HG03139 (cell line): ENCODE data around the gene NDN.
"Not testable (repeated sequence)": the region's sequence is repeated elsewhere in the genome, so short reads cannot be mapped to it uniquely, and the experiment has no call there.

Experiments used
- ATAC-seq: cut with Tn5 transposase; IDR thresholded peaks from one replicate; pipeline ENCODE4 v1.9.1; 2021; ENCODE audit not compliant: unreplicated experiment

Gene NDN, protein sequence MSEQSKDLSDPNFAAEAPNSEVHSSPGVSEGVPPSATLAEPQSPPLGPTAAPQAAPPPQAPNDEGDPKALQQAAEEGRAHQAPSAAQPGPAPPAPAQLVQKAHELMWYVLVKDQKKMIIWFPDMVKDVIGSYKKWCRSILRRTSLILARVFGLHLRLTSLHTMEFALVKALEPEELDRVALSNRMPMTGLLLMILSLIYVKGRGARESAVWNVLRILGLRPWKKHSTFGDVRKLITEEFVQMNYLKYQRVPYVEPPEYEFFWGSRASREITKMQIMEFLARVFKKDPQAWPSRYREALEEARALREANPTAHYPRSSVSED

GRCh38 chr15:23687143-23687470 is at the start of gene NDN:
Gene NDN, minus strand, starts transcription at chr15:23687305. Its CDS starts 88 bp downstream, at chr15:23687217.
- ATAC-seq: no peak

DNA sequence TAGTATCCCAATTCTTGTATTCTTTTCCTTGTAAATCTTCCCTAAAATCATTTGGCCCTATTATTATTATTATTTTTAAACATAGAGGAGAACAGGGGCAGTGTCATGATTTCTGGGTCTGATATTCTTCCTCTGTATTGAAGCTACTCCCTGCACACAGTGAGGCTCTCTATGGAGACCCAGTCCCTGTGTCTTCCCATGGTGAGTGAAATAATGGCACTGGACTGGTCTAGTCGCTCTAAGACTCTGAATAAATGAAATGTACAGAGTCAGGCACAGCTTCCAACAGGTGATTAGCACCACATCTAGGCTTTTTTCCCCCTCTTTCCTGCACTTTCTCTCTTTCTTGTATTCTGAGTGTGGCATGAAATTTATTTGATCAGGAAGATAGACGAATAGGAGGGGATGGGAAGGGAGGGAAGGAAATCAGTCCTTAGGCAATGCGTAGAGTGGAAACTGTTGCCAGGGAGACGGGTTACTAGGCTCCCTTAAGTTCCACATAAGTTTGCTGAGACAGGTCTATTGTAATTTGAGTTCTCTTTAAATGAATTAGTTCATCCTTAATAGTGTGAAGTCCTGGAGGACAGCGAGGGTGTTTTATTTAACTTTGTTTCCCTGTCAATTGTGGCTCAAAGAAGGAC is 49.0 kb upstream of the NDN start:
- ATAC-seq: no peak

DNA sequence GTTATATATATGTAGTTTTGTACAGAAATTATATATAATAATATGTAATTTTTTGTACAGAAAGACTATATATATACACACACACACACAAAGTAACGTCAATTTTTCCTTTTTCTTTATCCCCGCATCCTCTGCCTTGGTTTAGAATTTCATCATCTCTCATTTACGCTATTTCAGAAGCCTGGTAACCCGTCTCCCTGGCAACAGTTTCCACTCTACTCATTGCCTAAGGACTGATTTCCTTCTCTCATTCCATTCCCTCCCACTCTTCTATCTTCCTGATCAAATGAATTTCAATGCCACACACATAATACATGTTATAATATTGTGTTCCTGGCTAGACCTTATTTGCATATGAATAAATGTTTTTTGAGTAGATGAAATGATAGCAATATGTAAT is 47.8 kb upstream of the NDN start:
- no peak for ATAC-seq

GRCh38 chr15:23713874-23714656 is 27.0 kb upstream of the NDN start:
- not testable (repeated sequence) for ATAC-seq

DNA sequence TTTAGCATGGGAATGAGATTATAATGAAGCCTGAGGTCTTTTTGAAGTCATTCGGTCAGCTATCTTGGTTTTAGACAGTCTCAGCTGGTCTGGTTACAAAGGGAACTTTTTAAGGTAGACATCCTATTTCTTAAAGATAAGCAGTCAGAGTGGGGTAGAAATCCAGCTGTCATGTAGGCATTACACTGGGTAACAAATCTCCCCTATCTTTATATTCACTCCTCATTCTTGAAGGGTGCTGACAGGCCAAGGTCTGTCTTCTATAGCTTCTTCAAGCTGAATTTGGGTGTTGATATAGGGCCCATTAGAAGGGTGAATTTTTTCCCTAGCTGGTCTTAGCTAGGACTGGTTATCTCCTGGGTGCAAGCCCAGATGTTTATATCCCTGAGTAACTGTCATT is 21.2 kb upstream of the NDN start:
- ATAC-seq: no peak

- ATAC-seq: no peak
Observed at GRCh38 chr15:23695282-23695681, 8.2 kb upstream of the NDN start.

DNA sequence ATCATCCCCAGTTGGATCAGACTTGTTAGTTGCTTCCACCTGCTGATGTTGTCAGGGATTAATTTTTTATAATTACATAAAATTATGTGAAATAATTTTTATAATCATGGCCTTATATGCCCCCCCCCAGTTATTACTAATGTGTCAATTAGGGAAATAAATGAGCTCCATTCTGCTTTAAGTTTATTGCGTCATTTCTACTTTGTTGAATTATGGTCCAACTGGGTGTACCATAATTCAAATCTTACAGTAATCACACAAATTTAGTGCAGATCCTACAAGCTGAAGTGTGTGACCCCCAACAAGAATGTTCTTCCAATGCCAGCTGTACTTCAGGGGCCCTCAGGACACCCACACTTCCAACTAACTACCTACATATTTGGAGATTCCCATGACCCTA is 7.5 kb upstream of the NDN start:
- no peak for ATAC-seq

DNA sequence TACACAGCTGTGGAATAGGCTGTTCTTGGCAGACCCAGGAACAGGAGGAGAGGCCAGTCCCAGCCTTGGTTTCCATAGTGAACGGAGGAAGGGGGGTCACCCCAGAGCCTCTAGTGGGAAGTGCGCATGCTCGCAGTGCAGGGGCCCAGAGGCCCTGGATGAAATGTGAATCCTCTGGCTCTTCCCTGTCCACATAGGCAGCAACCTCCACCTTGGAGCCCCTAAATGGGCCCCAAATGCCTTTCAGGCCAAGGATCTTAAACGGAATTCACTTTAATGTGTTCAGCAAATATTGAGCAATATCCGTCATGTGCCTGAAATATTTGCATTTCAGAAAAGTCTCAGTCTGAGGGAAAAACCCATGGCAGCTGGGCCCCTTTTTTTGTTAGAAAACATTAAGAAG is 3.3 kb upstream of the NDN start:
- ATAC-seq: no peak

GRCh38 chr15:23690015-23690414 is 2.9 kb upstream of the NDN start:
- no peak for ATAC-seq

- no peak for ATAC-seq
Observed at GRCh38 chr15:23686466-23687142, 501 bp downstream of the NDN start.

- no peak for ATAC-seq
Observed at GRCh38 chr15:23671481-23671880, 15.6 kb downstream of the NDN start.

- no peak for ATAC-seq
Observed at GRCh38 chr15:23670970-23671369, 16.1 kb downstream of the NDN start.

GRCh38 chr15:23663232-23663631 is 23.9 kb downstream of the NDN start:
- ATAC-seq: no peak

DNA sequence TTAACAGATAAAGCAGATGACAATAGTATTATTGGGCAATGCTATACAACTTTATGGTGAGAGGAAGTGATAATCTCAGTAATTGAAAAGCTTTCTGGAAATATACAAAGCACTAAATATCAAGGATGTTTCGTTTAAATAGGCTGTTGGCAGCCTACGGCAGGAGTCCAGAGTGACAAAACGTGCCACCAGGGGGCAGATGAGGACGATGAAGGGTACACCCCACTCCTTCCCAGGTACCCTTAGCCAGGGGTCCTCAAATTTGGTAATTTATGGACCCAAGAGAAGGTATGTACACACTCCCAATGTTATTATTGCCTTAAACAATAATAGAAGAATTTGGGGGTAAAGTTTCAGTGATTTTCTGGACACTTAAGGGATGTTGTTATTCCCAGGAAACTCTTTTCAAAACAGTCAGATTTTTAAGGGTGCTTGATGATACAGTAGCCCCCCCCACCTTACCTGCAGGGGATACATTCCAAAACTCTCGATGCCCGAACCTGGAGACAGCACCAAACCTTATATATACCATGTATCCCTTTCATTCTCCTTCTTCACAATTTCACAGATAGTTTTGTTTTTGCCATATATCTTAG is 38.1 kb downstream of the NDN start:
- no peak for ATAC-seq

- ATAC-seq: no peak
Observed at GRCh38 chr15:23647421-23648370, 39.4 kb downstream of the NDN start, which contains the start of gene MAGEL2. Gene MAGEL2, minus strand, starts transcription at chr15:23647867. Its CDS starts 125 bp downstream, at chr15:23647742.

- ATAC-seq: no peak
Observed at GRCh38 chr15:23647001-23647295, 40.2 kb downstream of the NDN start.

DNA sequence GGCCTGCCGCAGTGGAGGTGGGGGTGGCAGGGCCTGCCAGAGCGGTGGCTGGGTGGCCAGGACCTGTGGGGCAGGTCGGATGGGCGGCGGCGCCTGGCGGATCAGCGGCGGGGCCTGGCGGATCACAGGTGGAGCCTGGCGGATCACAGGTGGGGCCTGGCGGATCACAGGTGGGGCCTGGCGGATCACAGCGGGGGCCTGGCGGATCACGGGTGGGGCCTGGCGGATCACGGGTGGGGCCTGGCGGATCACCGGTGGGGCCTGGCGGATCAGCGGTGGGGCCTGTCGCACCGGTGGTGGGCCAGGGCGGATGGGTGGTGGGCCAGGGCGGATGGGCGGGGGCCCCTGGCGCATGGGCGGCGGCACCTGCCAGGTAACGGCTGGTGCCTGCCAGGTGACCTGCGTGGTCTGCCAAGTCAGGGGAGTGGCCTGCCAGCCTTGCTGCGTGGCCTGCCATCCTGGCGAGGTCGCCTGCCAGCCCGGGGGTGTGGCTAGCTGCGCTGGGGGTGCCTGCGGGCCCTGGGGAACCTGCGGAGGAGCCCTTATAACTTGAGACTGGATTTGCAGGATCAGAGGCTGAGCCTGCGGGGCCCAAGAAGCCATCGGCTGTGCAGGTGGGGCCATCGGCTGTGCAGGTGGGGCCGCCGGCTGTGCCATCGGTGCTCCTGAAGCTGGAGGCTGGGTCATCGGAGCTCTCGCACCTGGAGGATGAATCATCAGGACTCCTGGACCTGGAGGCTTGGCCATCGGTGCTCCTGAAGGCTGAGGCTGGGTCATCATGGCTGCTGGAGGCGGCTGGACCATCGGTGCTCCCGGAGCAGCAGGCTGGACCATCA is 40.7 kb downstream of the NDN start:
- ATAC-seq: no peak

DNA sequence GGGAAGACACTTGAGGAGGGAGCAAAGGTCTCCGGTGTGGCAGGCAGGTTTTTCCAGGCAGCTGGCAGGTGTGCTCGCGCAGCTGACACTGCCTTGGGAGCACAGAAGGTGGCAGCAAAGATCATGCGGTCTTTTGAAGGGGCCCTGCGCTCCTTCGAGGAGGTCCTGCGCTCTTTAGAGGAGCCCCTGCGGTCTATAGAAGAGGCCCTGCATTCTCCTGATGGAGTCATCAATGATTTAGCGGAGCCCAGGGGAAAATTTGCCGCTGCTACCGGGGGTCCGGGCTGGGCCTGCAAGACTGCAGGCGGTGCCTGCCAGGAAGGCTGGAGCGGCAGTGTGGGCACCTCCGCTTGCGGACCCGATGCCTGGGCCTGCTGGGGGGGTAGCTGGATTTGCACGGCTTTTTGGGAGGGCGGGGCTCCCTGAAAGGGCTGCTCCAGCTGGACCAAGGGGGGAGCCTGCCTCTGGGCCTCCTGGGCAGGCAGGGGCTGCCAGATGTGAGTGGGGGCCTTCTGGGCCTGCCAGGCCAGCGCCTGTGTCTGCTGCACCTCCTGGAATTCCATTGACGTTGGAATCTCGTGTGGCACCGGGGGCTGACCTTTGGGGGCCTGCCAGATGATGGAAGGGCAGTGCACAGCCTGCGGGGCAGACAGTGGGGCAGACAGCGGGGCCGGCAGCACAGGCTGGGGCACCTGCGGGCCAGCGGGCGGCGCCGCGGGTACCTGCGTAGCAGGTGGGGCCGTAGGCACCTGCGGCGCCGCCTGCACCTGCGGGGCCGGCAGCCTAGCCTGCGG is 41.5 kb downstream of the NDN start:
- ATAC-seq: no peak
